HepG2 (cell line): ENCODE measurements around the gene ZNF10. TPM values are rescaled to one million over a fixed set of nuclear protein-coding genes. Genes with fewer than 3 reads are reported as not detected.

Experiments
- BRCA1 ChIP-seq: sonication (generic); formaldehyde crosslinking; IDR thresholded peaks from 2 replicates; pipeline ENCODE4 v1.4.0; 2020; ENCODE audit warnings: missing genetic modification reagents
- GPN1 ChIP-seq: sonication (generic); formaldehyde crosslinking; IDR thresholded peaks from 2 replicates; pipeline ENCODE4 v1.5.1; 2020; ENCODE audit warnings: missing genetic modification reagents, borderline replicate concordance
- HMG20B ChIP-seq: conservative IDR thresholded peaks from 2 replicates; pipeline ENCODE4 v1.6.1; 2016; ENCODE audit warnings: missing genetic modification reagents, missing compliant biosample characterization
- KLF12 ChIP-seq: sonication (generic); formaldehyde crosslinking; IDR thresholded peaks from 2 replicates; pipeline ENCODE4 v1.4.0; 2020; ENCODE audit warnings: missing genetic modification reagents, borderline replicate concordance
- SP140L ChIP-seq: sonication (generic); formaldehyde crosslinking; IDR thresholded peaks from 2 replicates; pipeline ENCODE4 v1.4.0; 2020; ENCODE audit warnings: missing genetic modification reagents, borderline replicate concordance
- ZFP62 ChIP-seq: sonication (generic); formaldehyde crosslinking; IDR thresholded peaks from 2 replicates; pipeline ENCODE4 v1.4.0; 2020; ENCODE audit warnings: missing genetic modification reagents
- ZNF20 ChIP-seq: sonication (generic); formaldehyde crosslinking; IDR thresholded peaks from 2 replicates; pipeline ENCODE4 v1.4.0; 2020; ENCODE audit warnings: mild to moderate bottlenecking, moderate library complexity, missing genetic modification reagents
- ZNF383 ChIP-seq: sonication (generic); formaldehyde crosslinking; IDR thresholded peaks from 2 replicates; pipeline ENCODE4 v1.4.0; 2020; ENCODE audit warnings: missing genetic modification reagents, mild to moderate bottlenecking, borderline replicate concordance
- ZNF557 ChIP-seq: sonication (generic); formaldehyde crosslinking; IDR thresholded peaks from 2 replicates; pipeline ENCODE4 v1.4.0; 2020; ENCODE audit warnings: missing genetic modification reagents
- ZNF761 ChIP-seq: sonication (generic); formaldehyde crosslinking; conservative IDR thresholded peaks from 2 replicates; pipeline ENCODE4 v1.4.0; 2020; ENCODE audit warnings: mild to moderate bottlenecking, missing genetic modification reagents
- polyA plus RNA-seq, 8 experiments: library from polyadenylated mRNA; depleted of rRNA in 3 of 8; stranded (reverse) in 7 of 8; unstranded in 1 of 8; fragments of >200 nt; fragmentation: Illumina TruSeq in 4 of 8; extraction: Trizol in 4 of 8; gene quantifications; 2 replicates each; pipeline versions ENCODE4 v1.2.1 to v1.2.3, GENCODE V29; 2011 to 2016; ENCODE audit warnings: low read depth in 4 of 8, missing spikeins in 1 of 8, mixed read lengths in 1 of 8; ENCODE audit not compliant: insufficient read depth in 1 of 8
- total RNA-seq, 5 experiments: library from RNA; depleted of rRNA; stranded (reverse); fragments of >200 nt; fragmentation: Illumina TruSeq; extraction: Trizol; gene quantifications; 2 replicates each; pipeline ENCODE4 v1.2.3, GENCODE V29; 2016; ENCODE audit warnings: low read depth in 1 of 5
- TF ChIP-seq, protein P1 (sequence below): sonication (generic); formaldehyde crosslinking; IDR thresholded peaks from 2 replicates; pipeline ENCODE4 v1.5.0; 2020; ENCODE audit warnings: mild to moderate bottlenecking, low read depth, missing genetic modification reagents, borderline replicate concordance
- TF ChIP-seq, protein P2 (sequence below): sonication (generic); formaldehyde crosslinking; IDR thresholded peaks from 2 replicates; pipeline ENCODE4 v1.5.0; 2020; ENCODE audit warnings: missing genetic modification reagents
- TF ChIP-seq, protein P3 (sequence below): sonication (generic); formaldehyde crosslinking; IDR thresholded peaks from 2 replicates; pipeline ENCODE4 v1.4.0; 2020; ENCODE audit warnings: missing genetic modification reagents, borderline replicate concordance
- TF ChIP-seq, protein P4 (sequence below): sonication (generic); formaldehyde crosslinking; conservative IDR thresholded peaks from 2 replicates; pipeline ENCODE4 v1.8.0; 2022; ENCODE audit warnings: missing genetic modification reagents
- TF ChIP-seq, protein P5 (sequence below): sonication (generic); formaldehyde crosslinking; IDR thresholded peaks from 2 replicates; pipeline ENCODE4 v1.5.0; 2020; ENCODE audit warnings: missing genetic modification reagents

ZNF10 gene
- total and polyA plus RNA-seq, 2 of the 13 experiments (the other 11 are each of a cell fraction or from before 2014, with no cell fraction given): 2.9 to 6.5 TPM

DNA sequence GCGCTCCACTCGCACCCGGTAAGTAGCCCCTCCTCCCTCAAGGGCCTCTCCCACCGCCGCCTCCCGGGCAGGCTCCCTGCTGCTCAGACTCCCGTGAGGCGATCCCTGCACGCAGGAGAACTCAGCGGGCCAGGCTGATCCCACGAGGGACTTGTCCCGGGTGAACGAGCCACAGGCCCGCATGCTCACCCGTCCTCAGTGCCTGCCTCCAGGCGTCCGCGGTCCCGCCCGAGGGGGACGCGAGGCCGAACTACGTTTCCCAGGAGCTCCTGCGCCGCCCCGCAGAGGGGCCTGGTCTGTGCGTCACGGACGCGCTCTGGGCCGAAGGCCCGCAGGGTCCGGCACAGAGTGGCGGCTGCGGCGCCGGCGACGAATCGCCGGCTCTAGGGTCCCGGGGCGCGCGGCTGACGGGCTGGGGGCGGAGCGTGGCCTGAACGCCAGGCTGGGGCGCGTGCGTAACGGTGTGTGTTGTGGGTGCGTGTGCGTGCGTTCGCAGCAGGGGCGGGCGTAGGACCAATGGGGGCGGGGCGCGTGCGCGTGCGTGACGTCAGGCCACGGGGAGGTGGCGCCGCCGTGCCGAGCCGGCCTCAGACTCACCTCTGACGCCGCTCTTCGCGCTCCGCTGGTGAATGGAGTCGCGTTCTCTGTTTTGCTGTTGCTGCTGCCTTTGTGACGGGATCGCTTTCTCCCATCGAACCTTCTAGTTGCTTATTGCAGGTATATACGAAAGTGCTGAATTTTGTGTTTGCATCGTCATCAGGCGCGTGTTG lies at the start of gene ZNF10, which contains the start of gene ZNF891 (continued):
- TF ChIP-seq, protein P1, sequence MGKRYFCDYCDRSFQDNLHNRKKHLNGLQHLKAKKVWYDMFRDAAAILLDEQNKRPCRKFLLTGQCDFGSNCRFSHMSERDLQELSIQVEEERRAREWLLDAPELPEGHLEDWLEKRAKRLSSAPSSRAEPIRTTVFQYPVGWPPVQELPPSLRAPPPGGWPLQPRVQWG: no peak
- TF ChIP-seq ZNF557 (CRISPR knock-in tag) (no peak), ZNF20 (CRISPR knock-in tag) (no peak), ZNF383 (CRISPR knock-in tag) (no peak), KLF12 (CRISPR knock-in tag) (peak; percentile 71; the same call in 1 of the 2 replicates), HMG20B (CRISPR knock-in tag) (0 out of 2 replicates have a peak, but pooled peaks have one; percentile 11), SP140L (no peak), BRCA1 (CRISPR knock-in tag) (no peak), GPN1 (CRISPR knock-in tag) (no peak), ZNF761 (0 out of 2 replicates have a peak, but pooled peaks have one; percentile 34), ZFP62 (CRISPR knock-in tag) (no peak)
- TF ChIP-seq, protein P2, sequence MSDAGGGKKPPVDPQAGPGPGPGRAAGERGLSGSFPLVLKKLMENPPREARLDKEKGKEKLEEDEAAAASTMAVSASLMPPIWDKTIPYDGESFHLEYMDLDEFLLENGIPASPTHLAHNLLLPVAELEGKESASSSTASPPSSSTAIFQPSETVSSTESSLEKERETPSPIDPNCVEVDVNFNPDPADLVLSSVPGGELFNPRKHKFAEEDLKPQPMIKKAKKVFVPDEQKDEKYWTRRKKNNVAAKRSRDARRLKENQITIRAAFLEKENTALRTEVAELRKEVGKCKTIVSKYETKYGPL: no peak; the same call in 1 of the 2 replicates
- TF ChIP-seq, protein P3, sequence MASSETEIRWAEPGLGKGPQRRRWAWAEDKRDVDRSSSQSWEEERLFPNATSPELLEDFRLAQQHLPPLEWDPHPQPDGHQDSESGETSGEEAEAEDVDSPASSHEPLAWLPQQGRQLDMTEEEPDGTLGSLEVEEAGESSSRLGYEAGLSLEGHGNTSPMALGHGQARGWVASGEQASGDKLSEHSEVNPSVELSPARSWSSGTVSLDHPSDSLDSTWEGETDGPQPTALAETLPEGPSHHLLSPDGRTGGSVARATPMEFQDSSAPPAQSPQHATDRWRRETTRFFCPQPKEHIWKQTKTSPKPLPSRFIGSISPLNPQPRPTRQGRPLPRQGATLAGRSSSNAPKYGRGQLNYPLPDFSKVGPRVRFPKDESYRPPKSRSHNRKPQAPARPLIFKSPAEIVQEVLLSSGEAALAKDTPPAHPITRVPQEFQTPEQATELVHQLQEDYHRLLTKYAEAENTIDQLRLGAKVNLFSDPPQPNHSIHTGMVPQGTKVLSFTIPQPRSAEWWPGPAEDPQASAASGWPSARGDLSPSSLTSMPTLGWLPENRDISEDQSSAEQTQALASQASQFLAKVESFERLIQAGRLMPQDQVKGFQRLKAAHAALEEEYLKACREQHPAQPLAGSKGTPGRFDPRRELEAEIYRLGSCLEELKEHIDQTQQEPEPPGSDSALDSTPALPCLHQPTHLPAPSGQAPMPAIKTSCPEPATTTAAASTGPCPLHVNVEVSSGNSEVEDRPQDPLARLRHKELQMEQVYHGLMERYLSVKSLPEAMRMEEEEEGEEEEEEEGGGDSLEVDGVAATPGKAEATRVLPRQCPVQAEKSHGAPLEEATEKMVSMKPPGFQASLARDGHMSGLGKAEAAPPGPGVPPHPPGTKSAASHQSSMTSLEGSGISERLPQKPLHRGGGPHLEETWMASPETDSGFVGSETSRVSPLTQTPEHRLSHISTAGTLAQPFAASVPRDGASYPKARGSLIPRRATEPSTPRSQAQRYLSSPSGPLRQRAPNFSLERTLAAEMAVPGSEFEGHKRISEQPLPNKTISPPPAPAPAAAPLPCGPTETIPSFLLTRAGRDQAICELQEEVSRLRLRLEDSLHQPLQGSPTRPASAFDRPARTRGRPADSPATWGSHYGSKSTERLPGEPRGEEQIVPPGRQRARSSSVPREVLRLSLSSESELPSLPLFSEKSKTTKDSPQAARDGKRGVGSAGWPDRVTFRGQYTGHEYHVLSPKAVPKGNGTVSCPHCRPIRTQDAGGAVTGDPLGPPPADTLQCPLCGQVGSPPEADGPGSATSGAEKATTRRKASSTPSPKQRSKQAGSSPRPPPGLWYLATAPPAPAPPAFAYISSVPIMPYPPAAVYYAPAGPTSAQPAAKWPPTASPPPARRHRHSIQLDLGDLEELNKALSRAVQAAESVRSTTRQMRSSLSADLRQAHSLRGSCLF (CRISPR knock-in tag): peak; percentile 62; the same call in 1 of the 2 replicates
- TF ChIP-seq, protein P4, sequence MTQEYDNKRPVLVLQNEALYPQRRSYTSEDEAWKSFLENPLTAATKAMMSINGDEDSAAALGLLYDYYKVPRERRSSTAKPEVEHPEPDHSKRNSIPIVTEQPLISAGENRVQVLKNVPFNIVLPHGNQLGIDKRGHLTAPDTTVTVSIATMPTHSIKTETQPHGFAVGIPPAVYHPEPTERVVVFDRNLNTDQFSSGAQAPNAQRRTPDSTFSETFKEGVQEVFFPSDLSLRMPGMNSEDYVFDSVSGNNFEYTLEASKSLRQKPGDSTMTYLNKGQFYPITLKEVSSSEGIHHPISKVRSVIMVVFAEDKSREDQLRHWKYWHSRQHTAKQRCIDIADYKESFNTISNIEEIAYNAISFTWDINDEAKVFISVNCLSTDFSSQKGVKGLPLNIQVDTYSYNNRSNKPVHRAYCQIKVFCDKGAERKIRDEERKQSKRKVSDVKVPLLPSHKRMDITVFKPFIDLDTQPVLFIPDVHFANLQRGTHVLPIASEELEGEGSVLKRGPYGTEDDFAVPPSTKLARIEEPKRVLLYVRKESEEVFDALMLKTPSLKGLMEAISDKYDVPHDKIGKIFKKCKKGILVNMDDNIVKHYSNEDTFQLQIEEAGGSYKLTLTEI: no peak
- TF ChIP-seq, protein P5, sequence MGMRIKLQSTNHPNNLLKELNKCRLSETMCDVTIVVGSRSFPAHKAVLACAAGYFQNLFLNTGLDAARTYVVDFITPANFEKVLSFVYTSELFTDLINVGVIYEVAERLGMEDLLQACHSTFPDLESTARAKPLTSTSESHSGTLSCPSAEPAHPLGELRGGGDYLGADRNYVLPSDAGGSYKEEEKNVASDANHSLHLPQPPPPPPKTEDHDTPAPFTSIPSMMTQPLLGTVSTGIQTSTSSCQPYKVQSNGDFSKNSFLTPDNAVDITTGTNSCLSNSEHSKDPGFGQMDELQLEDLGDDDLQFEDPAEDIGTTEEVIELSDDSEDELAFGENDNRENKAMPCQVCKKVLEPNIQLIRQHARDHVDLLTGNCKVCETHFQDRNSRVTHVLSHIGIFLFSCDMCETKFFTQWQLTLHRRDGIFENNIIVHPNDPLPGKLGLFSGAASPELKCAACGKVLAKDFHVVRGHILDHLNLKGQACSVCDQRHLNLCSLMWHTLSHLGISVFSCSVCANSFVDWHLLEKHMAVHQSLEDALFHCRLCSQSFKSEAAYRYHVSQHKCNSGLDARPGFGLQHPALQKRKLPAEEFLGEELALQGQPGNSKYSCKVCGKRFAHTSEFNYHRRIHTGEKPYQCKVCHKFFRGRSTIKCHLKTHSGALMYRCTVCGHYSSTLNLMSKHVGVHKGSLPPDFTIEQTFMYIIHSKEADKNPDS (CRISPR knock-in tag): no peak; the same call in 1 of the 2 replicates
